ENCODE results near the gene PIEZO2.
"Not testable (repeated sequence)": the region's sequence is repeated elsewhere in the genome, so short reads cannot be mapped to it uniquely, and the experiment has no call there.

The PIEZO2 gene

GRCh38 chr18:10973567-10974203, 175.7 kb downstream of the PIEZO2 start:
- no peak for DNase-seq (ENCODE audit: low read depth in 2 of 2)

GRCh38 chr18:10971717-10972116, 177.7 kb downstream of the PIEZO2 start:
- no peak for DNase-seq (ENCODE audit: low read depth in 2 of 2)

- DNase-seq (ENCODE audit: low read depth in 2 of 2), result no peak
Measured at GRCh38 chr18:10965119-10965518, 184.2 kb downstream of the PIEZO2 start.

DNA sequence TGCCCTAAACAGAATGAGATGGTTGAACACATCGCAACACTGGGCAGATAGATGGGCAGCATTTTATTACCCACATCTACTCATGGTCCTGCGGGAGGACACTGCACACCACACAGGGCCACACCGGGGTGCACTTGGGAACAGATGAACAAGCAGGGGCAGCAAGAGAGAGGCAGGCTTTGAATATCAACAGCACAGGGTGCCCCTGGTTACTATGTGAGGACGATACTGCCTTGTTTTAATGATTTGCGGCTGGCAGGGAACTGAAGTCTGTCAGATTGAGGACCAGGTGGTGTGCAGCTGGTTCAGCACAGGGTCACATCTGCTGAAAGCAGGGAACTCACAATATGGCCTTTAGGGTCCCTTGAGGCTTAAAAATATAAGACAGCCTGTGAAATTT, 195.7 kb downstream of the PIEZO2 start:
- no peak for DNase-seq (ENCODE audit: low read depth in 2 of 2)

GRCh38 chr18:10951631-10952544, 197.5 kb downstream of the PIEZO2 start:
- no peak for DNase-seq (ENCODE audit: low read depth in 2 of 2)

DNA sequence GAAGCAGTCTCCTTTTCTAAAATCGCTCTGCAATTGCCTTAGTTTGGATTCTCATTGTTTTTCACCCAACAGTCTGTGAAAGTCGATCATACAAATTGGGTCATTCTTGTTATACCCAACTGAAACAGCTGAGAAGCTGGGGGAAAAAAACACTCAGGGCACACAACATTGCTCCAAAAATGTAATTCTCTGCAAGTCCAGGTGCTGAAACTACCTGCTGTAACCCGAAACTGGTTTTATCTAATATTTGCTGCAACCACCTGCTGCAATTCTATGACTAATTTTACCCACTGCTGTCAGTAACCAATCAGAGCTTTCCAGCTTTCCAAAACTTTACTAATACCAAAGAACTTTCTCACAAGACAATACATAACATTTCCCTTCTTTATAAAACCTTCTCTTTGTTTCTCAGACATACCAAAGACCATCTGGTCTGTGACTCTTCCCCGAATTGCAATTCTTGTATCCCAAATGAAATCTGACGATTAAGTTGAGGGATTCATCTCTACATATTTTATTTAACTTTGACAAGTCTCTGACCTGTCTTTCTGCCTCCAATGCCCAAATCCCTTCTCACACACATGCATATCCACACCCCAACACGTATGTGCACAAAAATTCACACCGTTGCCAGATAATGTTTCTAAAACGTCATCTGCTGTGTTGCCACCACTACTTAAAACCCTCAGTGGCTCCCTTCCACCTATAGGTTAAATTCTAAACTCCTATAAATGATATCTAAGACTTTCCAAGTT, 198.3 kb downstream of the PIEZO2 start:
- DNase-seq (ENCODE audit: low read depth in 2 of 2), result no peak

DNA sequence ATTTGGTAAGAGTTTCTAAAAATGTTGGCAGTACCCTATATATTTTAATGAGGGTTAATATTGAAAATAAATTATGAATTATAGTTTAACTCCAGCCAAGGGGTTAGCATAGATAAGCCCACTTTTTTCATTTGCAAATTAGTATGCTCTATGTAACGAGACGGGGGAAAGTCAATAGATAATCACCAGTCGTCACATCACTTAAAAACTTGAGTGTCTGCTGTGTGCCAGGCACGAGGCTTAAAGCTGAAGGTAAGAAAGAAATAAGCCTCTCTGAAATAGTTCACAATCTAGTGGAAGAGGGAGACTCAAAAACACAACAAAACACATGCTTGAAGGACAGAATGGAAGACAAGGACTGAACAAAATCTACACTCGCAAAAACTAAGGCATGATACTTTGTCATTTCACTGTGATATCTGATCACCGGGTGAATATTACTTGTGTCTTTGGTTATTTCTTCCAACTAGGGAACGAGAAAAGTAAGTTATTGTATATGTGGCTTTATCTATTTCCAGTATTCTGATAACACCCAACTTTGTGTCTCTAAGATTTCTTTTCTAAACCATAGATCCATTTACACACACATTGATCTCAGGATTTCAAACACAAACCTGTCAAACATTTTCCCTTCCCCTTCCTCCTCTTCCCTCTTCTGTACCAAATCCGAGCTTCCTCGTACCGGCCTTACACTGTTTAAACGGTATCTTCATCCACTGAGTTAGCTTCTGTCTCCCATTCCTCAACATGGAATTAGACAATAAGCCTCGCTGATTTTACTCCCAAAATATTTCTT, 199.1 kb downstream of the PIEZO2 start:
- DNase-seq (ENCODE audit: low read depth in 2 of 2), result no peak

- DNase-seq (ENCODE audit: low read depth in 2 of 2), result no peak
Measured at GRCh38 chr18:10949655-10950054, 199.7 kb downstream of the PIEZO2 start.

GRCh38 chr18:10948421-10948820, 200.9 kb downstream of the PIEZO2 start:
- DNase-seq (ENCODE audit: low read depth in 2 of 2), result no peak

DNA sequence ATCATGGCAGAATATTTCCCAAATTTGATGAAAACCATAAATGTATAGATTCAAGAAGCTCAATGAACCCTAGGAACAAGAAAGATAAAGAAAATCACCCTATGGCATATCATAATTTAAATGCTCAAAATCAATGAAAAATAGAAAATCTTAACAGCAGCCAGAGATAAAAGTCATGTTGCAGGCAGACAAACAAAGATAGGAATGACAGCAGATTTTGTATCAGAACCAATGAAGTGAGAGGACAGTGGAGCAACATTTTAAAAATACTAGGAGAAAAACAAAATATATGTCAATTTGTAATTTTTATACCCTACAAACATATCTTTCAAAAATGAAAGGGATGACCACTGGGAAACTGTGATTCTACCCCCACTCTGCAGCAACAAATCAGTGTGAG, 203.3 kb downstream of the PIEZO2 start:
- no peak for DNase-seq (ENCODE audit: low read depth in 2 of 2)

DNA sequence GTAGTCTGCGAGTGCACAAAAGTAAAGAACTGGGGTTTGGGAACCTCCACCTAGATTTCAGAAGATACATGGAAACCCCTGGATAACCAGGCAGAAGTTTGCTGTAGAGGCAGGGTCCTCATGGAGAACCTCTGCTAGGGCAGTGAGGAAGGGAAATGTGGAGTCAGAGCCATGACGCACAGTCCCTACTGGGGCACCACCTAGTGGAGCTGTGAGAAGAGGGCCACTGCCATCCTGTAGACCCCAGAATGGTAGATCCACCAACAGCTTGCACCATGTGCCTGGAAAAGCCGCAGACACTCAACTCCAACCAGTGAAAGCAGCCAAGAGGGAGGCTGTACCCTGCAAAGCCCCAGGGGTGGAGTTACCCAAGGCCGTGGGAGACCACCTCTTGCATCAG, 206.4 kb downstream of the PIEZO2 start:
- DNase-seq (ENCODE audit: low read depth in 2 of 2), result no peak

DNA sequence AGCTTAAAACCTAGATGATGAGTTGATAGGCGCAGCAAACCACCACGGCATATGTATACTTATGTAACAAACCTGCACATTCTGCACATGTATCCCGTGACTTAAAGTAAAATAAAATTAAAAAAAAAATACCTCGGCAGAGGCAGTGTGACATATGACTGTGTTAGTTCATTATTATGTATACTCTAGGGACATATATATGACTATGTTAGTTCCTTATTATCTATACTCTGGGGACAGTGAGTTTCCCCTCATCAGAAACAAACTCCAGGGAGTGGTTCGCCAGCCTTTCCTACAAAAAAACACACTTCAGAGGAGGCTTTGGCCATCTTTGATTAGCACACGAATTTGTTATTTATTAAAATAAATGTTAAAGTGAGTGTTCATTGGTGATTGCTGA, 209.5 kb downstream of the PIEZO2 start:
- DNase-seq (ENCODE audit: low read depth in 2 of 2), result no peak

- no peak for DNase-seq (ENCODE audit: low read depth in 2 of 2)
Measured at GRCh38 chr18:10937743-10938640, 211.4 kb downstream of the PIEZO2 start.

- DNase-seq (ENCODE audit: low read depth in 2 of 2), result no peak
Measured at GRCh38 chr18:10936176-10937053, 213.0 kb downstream of the PIEZO2 start.

DNA sequence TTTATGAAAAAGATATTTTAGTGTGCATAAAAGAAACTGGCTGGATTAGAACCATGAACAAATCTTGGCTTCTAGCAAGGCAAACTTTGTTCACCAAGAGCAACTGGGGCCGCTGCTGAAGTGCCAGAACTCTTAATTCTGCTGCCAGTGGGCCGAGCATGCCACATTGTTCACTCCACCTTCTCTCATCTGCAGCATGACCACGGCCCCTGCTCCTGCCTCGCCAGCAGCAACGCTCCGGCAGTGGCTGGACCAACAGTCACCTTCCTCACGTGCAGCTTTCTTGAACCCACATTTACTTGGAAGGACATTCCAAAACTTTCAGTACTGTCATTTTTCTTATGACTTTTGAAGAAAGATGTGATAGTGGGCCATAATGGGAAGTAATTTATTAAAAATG, 213.8 kb downstream of the PIEZO2 start:
- no peak for DNase-seq (ENCODE audit: low read depth in 2 of 2)

DNA sequence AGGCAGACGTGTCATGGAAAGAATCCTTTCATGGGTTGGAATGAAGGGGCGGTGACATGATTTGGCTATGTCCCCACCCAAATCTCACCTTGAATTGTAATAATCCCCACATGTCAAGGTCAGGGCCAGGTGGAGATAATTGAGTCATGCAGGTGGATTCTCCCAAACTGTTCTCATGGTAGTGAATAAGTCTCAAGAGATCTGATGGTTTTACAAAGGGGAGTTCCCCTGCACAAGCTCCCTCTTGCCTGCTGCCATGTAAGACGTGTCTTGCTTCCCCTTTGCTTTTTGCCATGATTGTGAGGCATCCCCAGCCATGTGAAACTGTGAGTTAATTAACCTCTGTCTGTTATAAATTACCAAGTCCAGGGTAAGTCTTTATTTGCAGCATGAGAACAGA, 215.7 kb downstream of the PIEZO2 start:
- not testable (repeated sequence) for DNase-seq (ENCODE audit: low read depth in 2 of 2)

DNA sequence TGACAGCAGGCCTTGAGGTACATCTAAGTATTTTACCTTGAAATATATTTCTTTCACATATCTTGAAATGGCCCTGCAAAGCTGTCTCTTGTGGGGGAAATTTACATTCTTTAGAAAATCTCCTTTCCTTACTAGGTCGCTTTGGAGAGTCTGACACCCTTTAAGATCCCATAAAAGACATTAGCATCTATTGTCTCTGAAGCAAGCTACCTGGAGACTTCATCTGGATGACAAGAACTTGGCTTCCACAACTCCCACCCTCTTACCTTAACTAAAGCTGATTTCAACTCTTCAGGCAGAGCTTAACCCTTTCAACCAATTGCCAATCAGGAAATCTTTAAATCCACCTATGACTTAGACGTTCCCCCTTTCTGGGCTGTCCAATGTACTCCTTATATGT, 219.3 kb downstream of the PIEZO2 start:
- no peak for DNase-seq (ENCODE audit: low read depth in 2 of 2)

GRCh38 chr18:10928772-10929373, 220.5 kb downstream of the PIEZO2 start:
- no peak for DNase-seq (ENCODE audit: low read depth in 2 of 2)
